IPS-18c (cell line): Measurements from ENCODE around the gene KIF3A.
A peak's percentile ranks its signal among the peaks of the same experiment; 100 is the strongest.

Experiments
- H3K4me3 ChIP-seq: 2 replicates; pipeline ENCODE4 v1.7.0; 2013; ENCODE audit warnings: low read depth, mild to moderate bottlenecking, low read length, moderate library complexity; ENCODE audit not compliant: insufficient read depth
- H3K9me3 ChIP-seq: one replicate; pipeline ENCODE4 v1.6.1; 2013; ENCODE audit warnings: mild to moderate bottlenecking, low read length, moderate library complexity; ENCODE audit not compliant: control insufficient read depth, insufficient read depth

The KIF3A gene

GRCh38 chr5:132747616-132748440 is 10.5 kb upstream of the KIF3A start:
- Histone ChIP-seq H3K4me3 (peak overlapping the region; percentile 69), H3K9me3 (peaks cover 3% of the 10 kb centered on the region)

GRCh38 chr5:132746954-132747615 is 9.7 kb upstream of the KIF3A start, which contains the start of gene CCNI2:
Gene CCNI2 (plus strand): TSS chr5:132747426. CDS start chr5:132747496, 70 bp downstream.
- Histone ChIP-seq H3K4me3 (peak within 1 kb of the TSS; percentile 69), H3K9me3 (peaks cover 3% of the 10 kb centered on the region)

- H3K4me3 ChIP-seq, result peak overlapping the region; percentile 69; the same call in 1 of the 2 replicates
- H3K9me3 ChIP-seq, result peaks cover 3% of the 10 kb centered on the region
These were observed 9.2 kb upstream of the KIF3A start for GRCh38 chr5:132746592-132746953.

- peaks cover 3% of the 10 kb centered on the region for H3K9me3 ChIP-seq
- H3K4me3 ChIP-seq, result no peak overlapping the region
These were observed 7.3 kb upstream of the KIF3A start for GRCh38 chr5:132744659-132745058.

GRCh38 chr5:132742626-132743025 is 5.3 kb upstream of the KIF3A start:
- Histone ChIP-seq H3K9me3 (no peaks in the 10 kb centered on the region), H3K4me3 (no peak overlapping the region)

GRCh38 chr5:132742158-132742557 is 4.8 kb upstream of the KIF3A start:
- no peaks in the 10 kb centered on the region for H3K9me3 ChIP-seq
- no peak overlapping the region for H3K4me3 ChIP-seq

GRCh38 chr5:132739232-132739631 is 1.9 kb upstream of the KIF3A start:
- no peaks in the 10 kb centered on the region for H3K9me3 ChIP-seq

GRCh38 chr5:132737982-132738681 is 786 bp upstream of the KIF3A start:
- no peak overlapping the region; the same call in 1 of the 2 replicates for H3K4me3 ChIP-seq

More at GRCh38 chr5:132739232-132739631, 1.9 kb upstream of the KIF3A start:
- H3K4me3 ChIP-seq, result no peak overlapping the region

GRCh38 chr5:132734687-132735086 is 2.7 kb downstream of the KIF3A start:
- no peaks in the 10 kb centered on the region for H3K9me3 ChIP-seq
- H3K4me3 ChIP-seq, result no peak overlapping the region

More at GRCh38 chr5:132737982-132738681, 786 bp upstream of the KIF3A start:
- no peaks in the 10 kb centered on the region for H3K9me3 ChIP-seq

GRCh38 chr5:132733499-132734148 is 3.7 kb downstream of the KIF3A start:
- H3K9me3 ChIP-seq, result no peaks in the 10 kb centered on the region

GRCh38 chr5:132729896-132730295 is 7.5 kb downstream of the KIF3A start:
- Histone ChIP-seq H3K9me3 (no peaks in the 10 kb centered on the region), H3K4me3 (no peak overlapping the region)

More at GRCh38 chr5:132733499-132734148, 3.7 kb downstream of the KIF3A start:
- H3K4me3 ChIP-seq, result no peak overlapping the region

- Histone ChIP-seq H3K9me3 (no peaks in the 10 kb centered on the region), H3K4me3 (no peak overlapping the region)
These were observed 11.6 kb downstream of the KIF3A start for GRCh38 chr5:132725745-132726144.

- Histone ChIP-seq H3K4me3 (no peak overlapping the region), H3K9me3 (no peaks in the 10 kb centered on the region)
These were observed 18.6 kb downstream of the KIF3A start for GRCh38 chr5:132718544-132719312.

- no peak overlapping the region for H3K4me3 ChIP-seq
- H3K9me3 ChIP-seq, result no peaks in the 10 kb centered on the region
These were observed 22.7 kb downstream of the KIF3A start for GRCh38 chr5:132714456-132715307.

GRCh38 chr5:132708645-132709044 is 28.7 kb downstream of the KIF3A start:
- Histone ChIP-seq H3K9me3 (no peaks in the 10 kb centered on the region), H3K4me3 (no peak overlapping the region)

- Histone ChIP-seq H3K4me3 (no peak overlapping the region), H3K9me3 (no peaks in the 10 kb centered on the region)
These were observed 32.5 kb downstream of the KIF3A start for GRCh38 chr5:132704875-132705274.
